Activated T-helper 17 cell treated with anti-CD3 and anti-CD28 coated beads, Interleukin-2, amount 50 U/mL, for 72 hours (primary cell): ENCODE data around the gene ID1. TPM values are rescaled to one million over a fixed set of nuclear protein-coding genes. Genes with fewer than 3 reads are reported as not detected.

Experiments used
- ATAC-seq: fragments of 150-1000 bp; cut with Tn5 transposase; replicated peaks from 2 replicates; pipeline ENCODE4 v1.10.0; 2021; ENCODE audit warnings: mild to moderate bottlenecking, moderate library complexity
- H3K27ac Mint-ChIP-seq: one replicate; pipeline ENCODE4 v1.8.0; 2022; ENCODE audit warnings: mixed read lengths
- H3K27me3 Mint-ChIP-seq: one replicate; pipeline ENCODE4 v1.8.0; 2022; ENCODE audit warnings: mixed read lengths
- H3K36me3 Mint-ChIP-seq: one replicate; pipeline ENCODE4 v1.8.0; 2022; ENCODE audit warnings: low read depth, mild to moderate bottlenecking, mixed read lengths
- H3K4me1 Mint-ChIP-seq: one replicate; pipeline ENCODE4 v1.8.0; 2022; ENCODE audit warnings: mixed read lengths
- H3K4me3 Mint-ChIP-seq: one replicate; pipeline ENCODE4 v1.8.0; 2022; ENCODE audit warnings: mild to moderate bottlenecking, mixed read lengths
- H3K9me3 Mint-ChIP-seq: one replicate; pipeline ENCODE4 v1.8.0; 2022; ENCODE audit warnings: mixed read lengths
- total RNA-seq, 2 donors: library from RNA; stranded (reverse); gene quantifications; one replicate each; pipeline ENCODE4 v1.2.3, GENCODE V29; 2022

ID1 gene
- total RNA-seq, 2 donors from 2014 or later = 2.9 to 5.3 TPM

GRCh38 chr20:31654534-31654933, 49.4 kb downstream of the ID1 start:
- no peak overlapping the region for H3K4me3 Mint-ChIP-seq
- H3K27me3 Mint-ChIP-seq = no peaks in the 10 kb centered on the region
- H3K36me3 Mint-ChIP-seq = no peaks in the 10 kb centered on the region
- ATAC-seq = no peak
- no peaks in the 10 kb centered on the region for H3K4me1 Mint-ChIP-seq
- no peak overlapping the region for H3K27ac Mint-ChIP-seq
- no peaks in the 10 kb centered on the region for H3K9me3 Mint-ChIP-seq

Other genes starting within 250 kb of the ID1 start
- not detected for gene DEFB118, start 236.7 kb upstream of the ID1 start, total RNA-seq
- gene DEFB119, start 214.7 kb upstream of the ID1 start, total RNA-seq = not detected
- gene DEFB121, start 199.1 kb upstream of the ID1 start, total RNA-seq = not detected
- gene DEFB123, start 164.7 kb upstream of the ID1 start, total RNA-seq = not detected
- gene DEFB124, start 130.2 kb upstream of the ID1 start, total RNA-seq = not detected
- gene REM1, start 130.0 kb upstream of the ID1 start, total RNA-seq = not detected
- 100 to 1,000 TPM; 129 to 164 TPM for gene HM13, start 90.8 kb upstream of the ID1 start, total RNA-seq
- gene COX4I2, start 32.6 kb downstream of the ID1 start, total RNA-seq = not detected
- gene BCL2L1, start 117.6 kb downstream of the ID1 start, total RNA-seq = 100 to 1,000 TPM in 1 of 2 donors, 10 to 100 TPM in 1; 86.7 to 134 TPM
- 100 to 1,000 TPM; 122 to 142 TPM for gene TPX2, start 134.0 kb downstream of the ID1 start, total RNA-seq
- under 1 TPM; 0.40 to 0.86 TPM for gene MYLK2, start 214.1 kb downstream of the ID1 start, total RNA-seq
- not detected for gene FOXS1, start 240.3 kb downstream of the ID1 start, total RNA-seq